DOHH2 (cell line): ENCODE measurements around the gene IMPDH1.

Source experiments
- H3F3A ChIP-seq: fragments of 200-600 bp; sonication (generic), shearing (Covaris generic); 2 replicates; pipeline ENCODE4 v1.6.0; 2016; ENCODE audit warnings: antibody characterized with exemption, mild to moderate bottlenecking; ENCODE audit not compliant: control insufficient read depth, insufficient read depth
- H3K27ac ChIP-seq: fragments of 200-600 bp; sonication (generic); 2 replicates; pipeline ENCODE4 v1.5.1; 2014; ENCODE audit warnings: low read depth, mild to moderate bottlenecking, low read length, moderate library complexity
- H3K27me3 ChIP-seq: fragments of 200-600 bp; sonication (generic); 2 replicates; pipeline ENCODE4 v1.6.1; 2014; ENCODE audit warnings: mild to moderate bottlenecking, low read length, mixed read lengths; ENCODE audit not compliant: control insufficient read depth
- H3K36me3 ChIP-seq: fragments of 200-600 bp; sonication (generic); 2 replicates; pipeline ENCODE4 v1.6.1; 2014; ENCODE audit warnings: mild to moderate bottlenecking, low read length, moderate library complexity, mixed read lengths; ENCODE audit not compliant: control insufficient read depth
- H3K4me1 ChIP-seq: fragments of 200-600 bp; sonication (generic); 2 replicates; pipeline ENCODE4 v1.6.1; 2014; ENCODE audit warnings: mild to moderate bottlenecking, low read length, mixed read lengths; ENCODE audit not compliant: control insufficient read depth
- H3K4me2 ChIP-seq: fragments of 200-600 bp; sonication (generic); 2 replicates; pipeline ENCODE4 v1.6.0; 2014; ENCODE audit warnings: mild to moderate bottlenecking, low read length, moderate library complexity
- H3K4me3 ChIP-seq: fragments of 200-600 bp; sonication (generic); 2 replicates; pipeline ENCODE4 v1.5.1; 2014; ENCODE audit warnings: mild to moderate bottlenecking, low read length, mixed read lengths
- H3K79me2 ChIP-seq: fragments of 200-600 bp; sonication (generic); 2 replicates; pipeline ENCODE4 v1.6.1; 2014; ENCODE audit warnings: mild to moderate bottlenecking, low read length, mixed read lengths; ENCODE audit not compliant: control insufficient read depth
- H3K9me2 ChIP-seq: fragments of 200-600 bp; sonication (generic); replicated peaks from 2 replicates; pipeline ENCODE4 v1.6.1; 2014; ENCODE audit warnings: mild to moderate bottlenecking, low read length, mixed read lengths; ENCODE audit not compliant: control insufficient read depth
- H3K9me3 ChIP-seq: fragments of 200-600 bp; sonication (generic); 2 replicates; pipeline ENCODE4 v1.6.1; 2014; ENCODE audit warnings: antibody characterized with exemption, low read length, mixed read lengths; ENCODE audit not compliant: control insufficient read depth, insufficient read depth
- H4K20me1 ChIP-seq: fragments of 200-600 bp; sonication (generic); 2 replicates; pipeline ENCODE4 v1.6.0; 2014; ENCODE audit warnings: low read depth, mild to moderate bottlenecking, antibody characterized with exemption, low read length, moderate library complexity; ENCODE audit not compliant: control insufficient read depth, insufficient read depth
- CTCF ChIP-seq: fragments of 200-600 bp; sonication (generic); IDR thresholded peaks from one replicate; pipeline ENCODE4 v1.5.1; 2014; ENCODE audit warnings: antibody characterized with exemption, mild to moderate bottlenecking, low read depth, low read length; ENCODE audit not compliant: poor library complexity, severe bottlenecking
- EZH2phosphoT487 ChIP-seq: fragments of 200-600 bp; sonication (generic); IDR thresholded peaks from 2 replicates; pipeline ENCODE4 v1.6.1; 2017; ENCODE audit warnings: borderline replicate concordance, mild to moderate bottlenecking, antibody characterized with exemption, low read length, moderate library complexity, mixed read lengths

The IMPDH1 gene

GRCh38 chr7:128406314-128407232, 3.2 kb downstream of the IMPDH1 start:
- peaks cover 33% of the 10 kb centered on the region for H3K79me2 ChIP-seq
- peaks cover 39% of the 10 kb centered on the region for H3K4me1 ChIP-seq
- peak overlapping the region; percentile 32 for H3K4me2 ChIP-seq
- H3K9me3 ChIP-seq, result no peaks in the 10 kb centered on the region
- no peaks in the 10 kb centered on the region for H3K9me2 ChIP-seq
- H4K20me1 ChIP-seq, result peaks cover 9% of the 10 kb centered on the region; the same call in 1 of the 2 replicates
- TF ChIP-seq EZH2phosphoT487 (no peak), CTCF (no peak)
- peaks cover 8% of the 10 kb centered on the region for H3F3A ChIP-seq
- H3K4me3 ChIP-seq, result peak overlapping the region; percentile 19; the same call in 1 of the 2 replicates
- H3K36me3 ChIP-seq, result peaks cover 28% of the 10 kb centered on the region
- H3K27me3 ChIP-seq, result peaks cover 6% of the 10 kb centered on the region
- no peak overlapping the region for H3K27ac ChIP-seq

- Histone ChIP-seq H3K4me1 (peaks cover 39% of the 10 kb centered on the region), H3K27me3 (peaks cover 6% of the 10 kb centered on the region), H3K27ac (peak overlapping the region; percentile 15), H3K79me2 (peaks cover 33% of the 10 kb centered on the region), H3K9me3 (no peaks in the 10 kb centered on the region), H3K4me2 (peak overlapping the region; percentile 87), H3K36me3 (peaks cover 37% of the 10 kb centered on the region), H3K9me2 (no peaks in the 10 kb centered on the region), H4K20me1 (peaks cover 9% of the 10 kb centered on the region; the same call in 1 of the 2 replicates), H3K4me3 (peak overlapping the region; percentile 88), H3F3A (peaks cover 8% of the 10 kb centered on the region)
- TF ChIP-seq EZH2phosphoT487 (no peak), CTCF (no peak)
Measured at GRCh38 chr7:128405471-128406313, 4.1 kb downstream of the IMPDH1 start.

- H4K20me1 ChIP-seq, result peaks cover 9% of the 10 kb centered on the region; the same call in 1 of the 2 replicates
- TF ChIP-seq EZH2phosphoT487 (no peak), CTCF (peak; percentile 24)
Measured at GRCh38 chr7:128404886-128405470, 4.8 kb downstream of the IMPDH1 start.

More at GRCh38 chr7:128404886-128405470, 4.8 kb downstream of the IMPDH1 start:
- Histone ChIP-seq H3K4me2 (peak overlapping the region; percentile 87), H3K4me1 (peaks cover 33% of the 10 kb centered on the region), H3K79me2 (peaks cover 33% of the 10 kb centered on the region), H3K4me3 (peak overlapping the region; percentile 88), H3K27ac (peak overlapping the region; percentile 15), H3K9me2 (no peaks in the 10 kb centered on the region), H3K36me3 (peaks cover 44% of the 10 kb centered on the region), H3F3A (peaks cover 8% of the 10 kb centered on the region), H3K27me3 (no peaks in the 10 kb centered on the region; the same call in 1 of the 2 replicates), H3K9me3 (no peaks in the 10 kb centered on the region)
